ENCODE results near the gene FHIT.

DNA sequence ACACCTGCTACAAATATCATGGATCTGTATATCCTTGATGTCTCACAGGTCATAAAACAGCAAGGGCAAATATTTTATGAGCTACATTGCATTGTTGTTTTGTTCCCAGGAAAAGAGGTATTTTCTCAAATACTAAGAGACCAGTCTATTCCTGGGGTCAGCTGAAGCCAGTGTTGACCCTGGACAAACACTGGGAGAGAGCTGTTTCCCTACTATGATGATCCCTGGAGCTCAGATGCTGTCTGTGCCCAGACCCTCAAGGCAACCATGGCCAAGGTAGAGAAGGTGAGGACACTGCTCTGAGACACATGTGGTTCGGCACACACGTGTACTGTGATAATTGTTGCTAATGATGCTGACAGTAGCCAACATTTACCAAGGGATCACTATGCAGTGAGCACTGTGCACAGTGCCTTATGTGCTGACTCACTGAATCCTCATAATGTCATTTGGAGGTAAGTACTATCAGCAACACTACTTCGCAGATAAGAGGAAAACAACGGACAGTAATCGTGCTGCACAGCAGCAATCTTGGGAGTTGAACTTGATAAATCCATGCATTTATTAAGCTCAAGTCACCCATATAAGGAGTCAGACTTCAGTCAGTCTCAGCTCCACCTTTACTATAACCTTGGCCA, 943.6 kb downstream of the FHIT start:
- TF ChIP-seq, protein P1, sequence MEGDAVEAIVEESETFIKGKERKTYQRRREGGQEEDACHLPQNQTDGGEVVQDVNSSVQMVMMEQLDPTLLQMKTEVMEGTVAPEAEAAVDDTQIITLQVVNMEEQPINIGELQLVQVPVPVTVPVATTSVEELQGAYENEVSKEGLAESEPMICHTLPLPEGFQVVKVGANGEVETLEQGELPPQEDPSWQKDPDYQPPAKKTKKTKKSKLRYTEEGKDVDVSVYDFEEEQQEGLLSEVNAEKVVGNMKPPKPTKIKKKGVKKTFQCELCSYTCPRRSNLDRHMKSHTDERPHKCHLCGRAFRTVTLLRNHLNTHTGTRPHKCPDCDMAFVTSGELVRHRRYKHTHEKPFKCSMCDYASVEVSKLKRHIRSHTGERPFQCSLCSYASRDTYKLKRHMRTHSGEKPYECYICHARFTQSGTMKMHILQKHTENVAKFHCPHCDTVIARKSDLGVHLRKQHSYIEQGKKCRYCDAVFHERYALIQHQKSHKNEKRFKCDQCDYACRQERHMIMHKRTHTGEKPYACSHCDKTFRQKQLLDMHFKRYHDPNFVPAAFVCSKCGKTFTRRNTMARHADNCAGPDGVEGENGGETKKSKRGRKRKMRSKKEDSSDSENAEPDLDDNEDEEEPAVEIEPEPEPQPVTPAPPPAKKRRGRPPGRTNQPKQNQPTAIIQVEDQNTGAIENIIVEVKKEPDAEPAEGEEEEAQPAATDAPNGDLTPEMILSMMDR (IDR thresholded peaks at IDR 0.05): no peak
- no peak for TF ChIP-seq EZH2phosphoT487 (IDR thresholded peaks at IDR 0.05)
- no peak for TF ChIP-seq EZH2 (IDR thresholded peaks at IDR 0.05)

All from neural progenitor cell (in vitro differentiated cells).